NCI-H510A treated with DMSO at 0.1 percent for 48 hours (cell line): Measurements from ENCODE around the gene ADAMTS17.
"Not testable (repeated sequence)": the region's sequence is repeated elsewhere in the genome, so short reads cannot be mapped to it uniquely, and the experiment has no call there.

Source experiments
- DNase-seq: peaks from one replicate; lab custom pipeline; 2025; lab: John Stamatoyannopoulos, UW

Gene ADAMTS17

DNA sequence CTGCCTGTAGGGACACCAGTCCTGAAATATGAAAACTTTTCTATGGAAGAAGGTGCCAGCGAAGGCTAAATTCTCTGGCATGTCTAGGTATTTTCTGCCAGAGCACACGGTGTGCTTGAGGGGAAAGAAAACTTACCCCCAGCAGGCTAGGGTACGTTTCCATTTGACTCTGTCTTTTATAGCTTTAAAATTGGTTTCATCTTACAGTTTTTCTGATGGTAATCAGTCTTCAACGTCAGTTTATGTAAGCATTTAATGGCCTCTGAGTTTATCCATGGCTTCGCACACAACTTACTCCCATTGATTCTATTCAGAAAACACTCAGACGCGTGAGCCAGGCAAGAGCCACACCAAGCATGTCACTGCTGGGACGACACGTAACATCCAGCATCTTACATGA lies 249.7 kb downstream of the ADAMTS17 start:
- DNase-seq: no peak

DNA sequence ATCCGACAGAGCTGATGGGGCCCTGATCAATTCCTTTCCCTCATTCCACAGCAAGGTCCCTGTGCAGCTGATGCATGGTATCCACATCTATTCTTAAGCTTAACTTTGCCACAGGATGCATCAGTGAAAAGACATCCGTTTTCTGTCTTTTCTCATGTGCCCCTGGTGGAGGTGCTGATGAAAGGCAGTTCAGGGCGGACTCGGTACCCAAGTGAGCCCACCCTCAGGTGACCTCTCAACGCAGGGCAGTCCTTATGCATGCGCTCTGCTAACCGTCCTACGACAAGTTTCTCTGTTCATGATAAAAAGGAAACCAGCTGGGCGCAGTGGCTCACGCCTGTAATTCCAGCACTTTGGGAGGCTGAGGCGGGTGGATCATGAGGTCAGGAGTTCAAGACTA lies 251.4 kb downstream of the ADAMTS17 start:
- no peak for DNase-seq

DNA sequence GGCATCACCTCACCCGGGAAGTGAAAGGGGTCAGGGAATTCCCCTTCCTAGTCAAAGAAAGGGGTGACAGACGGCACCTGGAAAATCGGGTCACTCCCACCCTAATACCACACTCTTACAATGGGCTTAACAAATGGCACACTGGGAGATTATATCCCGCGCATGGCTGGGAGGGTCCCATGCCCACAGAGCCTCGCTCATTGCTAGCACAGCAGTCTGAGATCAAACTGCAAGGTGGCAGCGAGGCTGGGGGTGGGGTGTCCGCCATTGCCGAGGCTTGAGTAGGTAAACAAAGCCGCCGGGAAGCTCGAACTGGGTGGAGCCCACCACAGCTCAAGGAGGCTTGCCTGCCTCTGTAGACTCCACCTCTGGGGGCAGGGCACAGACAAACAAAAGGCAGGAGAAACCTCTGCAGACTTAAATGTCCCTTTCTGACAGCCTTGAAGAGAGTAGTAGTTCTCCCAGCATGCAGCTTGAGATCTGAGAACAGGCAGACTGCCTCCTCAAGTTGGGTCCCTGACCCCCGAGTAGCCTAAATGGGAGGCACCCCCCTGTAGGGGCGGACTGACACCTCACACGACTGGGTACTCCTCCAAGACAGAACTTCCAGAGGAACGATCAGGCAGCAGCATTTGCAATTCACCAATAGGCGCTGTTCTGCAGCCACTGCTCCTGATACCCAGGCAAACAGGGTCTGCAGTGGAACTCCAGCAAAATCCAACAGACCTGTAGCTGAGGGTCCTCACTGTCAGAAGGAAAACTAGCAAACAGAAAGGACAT lies 257.5 kb downstream of the ADAMTS17 start:
- not testable (repeated sequence) for DNase-seq

DNA sequence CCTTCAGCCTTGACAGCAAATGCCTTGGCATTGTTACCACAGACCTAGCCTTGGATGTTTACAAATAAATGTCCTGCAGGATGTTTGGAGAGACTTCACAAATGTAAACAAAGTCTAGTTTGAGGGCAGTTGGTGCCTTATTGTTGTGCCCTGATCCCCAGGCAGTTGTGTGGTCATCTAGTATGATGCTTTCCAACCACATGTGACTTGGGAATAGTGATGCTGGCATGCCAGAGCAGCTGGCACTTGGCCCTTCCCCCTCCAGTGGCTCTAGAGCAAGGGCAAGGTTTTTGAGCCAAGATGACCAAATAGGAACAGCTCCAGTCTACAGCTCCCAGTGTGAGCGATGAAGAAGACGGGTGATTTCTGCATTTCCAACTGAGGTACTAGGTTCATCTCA lies 258.2 kb downstream of the ADAMTS17 start:
- no peak for DNase-seq

DNA sequence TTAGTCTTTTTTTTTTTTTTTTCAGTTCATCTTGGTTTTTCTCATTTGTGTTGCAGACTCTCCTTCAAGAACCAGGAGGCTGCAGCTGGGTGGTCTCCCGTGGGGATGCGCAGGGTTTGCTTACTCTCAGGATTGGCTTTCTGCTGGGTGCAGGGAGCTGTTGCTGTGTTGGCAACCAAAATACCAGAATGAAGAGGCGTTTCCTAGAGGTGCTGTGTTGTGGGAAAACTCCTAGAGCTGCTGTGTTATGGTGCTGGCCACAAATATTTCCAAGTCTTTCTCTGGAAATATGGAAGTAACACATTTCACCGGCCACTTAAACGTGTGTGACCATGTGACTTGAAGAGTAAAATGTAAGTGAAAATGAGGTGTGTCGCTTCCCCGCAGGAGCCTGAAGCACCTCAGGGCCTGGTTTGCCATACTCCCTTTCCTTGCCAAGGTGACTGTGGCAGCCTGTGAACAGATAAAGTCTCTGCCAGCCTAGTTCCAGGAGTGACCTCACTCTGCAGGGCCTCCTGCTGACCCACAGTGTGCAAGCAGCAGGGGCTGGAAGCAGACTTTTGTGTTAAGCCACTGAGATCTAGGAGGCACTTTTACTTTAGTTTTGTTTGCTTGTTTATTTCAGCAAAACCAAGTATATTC lies 258.9 kb downstream of the ADAMTS17 start:
- DNase-seq: no peak

DNA sequence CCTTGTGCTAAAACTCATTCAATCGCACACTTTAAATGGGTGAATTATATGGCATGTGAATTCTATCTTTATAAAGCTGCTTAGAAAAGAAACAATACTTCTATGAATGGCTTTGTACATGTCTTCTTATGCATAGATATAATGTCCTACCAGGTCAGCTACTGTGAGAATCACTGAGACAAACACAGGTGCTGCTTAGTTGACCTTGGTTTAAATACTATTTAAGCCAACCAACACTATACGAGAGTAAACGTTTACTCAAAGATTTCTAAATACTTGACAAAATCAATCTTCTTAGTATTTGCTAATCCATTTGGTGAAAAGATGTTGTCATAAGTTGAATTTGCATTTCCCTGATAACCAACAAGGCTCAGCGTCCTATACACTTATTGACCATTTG lies 260.3 kb downstream of the ADAMTS17 start:
- DNase-seq: no peak

DNA sequence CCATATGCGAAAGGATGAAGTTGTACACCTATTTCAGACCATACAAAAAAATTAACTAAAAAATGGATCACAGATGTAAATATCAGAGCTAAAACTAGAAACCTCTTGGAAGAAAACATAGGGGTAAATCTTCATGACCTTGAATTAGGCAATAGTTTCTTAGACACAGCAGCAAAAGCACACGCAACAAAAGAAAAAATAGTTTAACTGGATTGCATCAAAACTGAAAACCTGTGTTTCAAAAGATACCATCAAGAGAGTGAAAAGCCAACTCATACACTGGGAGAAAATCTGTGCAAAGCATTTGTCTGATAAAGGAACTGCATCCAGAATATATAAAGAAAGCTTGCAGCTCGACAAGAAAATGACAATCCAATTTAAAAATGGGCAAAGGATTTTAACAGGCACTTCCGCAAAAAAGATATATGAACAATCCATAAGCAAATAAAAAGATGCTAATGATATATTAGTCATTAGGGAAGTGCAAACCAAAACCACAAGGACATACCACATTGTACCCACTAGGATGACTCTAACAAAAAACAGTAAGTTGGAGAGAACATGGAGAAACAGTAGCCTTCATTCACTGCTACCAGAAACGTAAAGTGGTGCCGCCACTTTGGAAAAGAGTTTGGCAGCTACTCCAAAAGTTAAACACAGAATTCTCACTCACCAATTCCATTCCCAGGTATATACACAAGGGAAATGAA lies 263.1 kb downstream of the ADAMTS17 start:
- DNase-seq: no peak

DNA sequence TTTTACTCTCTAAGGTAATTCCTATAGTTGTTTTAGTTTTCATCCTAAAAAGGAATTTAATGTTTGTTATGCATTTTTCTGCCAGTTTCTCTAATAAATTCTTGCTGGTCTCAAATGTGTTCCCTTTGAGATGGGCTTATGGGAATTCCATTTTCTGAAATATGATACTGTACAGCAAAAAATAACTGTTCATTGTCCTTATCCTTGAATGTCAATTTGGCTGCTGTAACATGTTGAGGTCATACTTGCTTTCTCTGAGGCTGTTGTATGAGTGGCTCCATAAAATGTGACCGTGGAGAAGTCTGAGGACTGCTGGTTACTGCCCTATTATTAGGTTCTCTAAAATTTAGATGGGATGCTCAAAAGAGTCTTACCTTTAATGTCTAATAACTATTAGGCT lies 266.5 kb downstream of the ADAMTS17 start:
- DNase-seq: no peak

DNA sequence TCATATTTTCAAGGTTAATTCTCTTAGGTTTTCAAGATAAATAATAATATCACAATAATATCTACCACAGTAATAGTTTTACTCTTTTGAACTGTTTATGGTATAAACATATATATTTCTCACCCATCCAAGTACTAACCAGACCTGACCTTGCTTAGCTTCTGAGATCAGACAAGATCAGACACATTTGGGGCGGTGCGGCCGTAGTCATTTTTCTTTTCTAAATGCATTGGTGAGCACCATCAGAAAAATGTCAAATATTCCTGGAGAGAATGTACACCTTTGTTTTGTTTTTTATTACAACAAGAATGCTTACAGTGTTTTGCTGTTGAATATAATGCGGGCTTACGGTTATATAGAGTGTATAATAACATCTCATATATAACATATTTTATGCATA lies 267.8 kb downstream of the ADAMTS17 start:
- no peak for DNase-seq

DNA sequence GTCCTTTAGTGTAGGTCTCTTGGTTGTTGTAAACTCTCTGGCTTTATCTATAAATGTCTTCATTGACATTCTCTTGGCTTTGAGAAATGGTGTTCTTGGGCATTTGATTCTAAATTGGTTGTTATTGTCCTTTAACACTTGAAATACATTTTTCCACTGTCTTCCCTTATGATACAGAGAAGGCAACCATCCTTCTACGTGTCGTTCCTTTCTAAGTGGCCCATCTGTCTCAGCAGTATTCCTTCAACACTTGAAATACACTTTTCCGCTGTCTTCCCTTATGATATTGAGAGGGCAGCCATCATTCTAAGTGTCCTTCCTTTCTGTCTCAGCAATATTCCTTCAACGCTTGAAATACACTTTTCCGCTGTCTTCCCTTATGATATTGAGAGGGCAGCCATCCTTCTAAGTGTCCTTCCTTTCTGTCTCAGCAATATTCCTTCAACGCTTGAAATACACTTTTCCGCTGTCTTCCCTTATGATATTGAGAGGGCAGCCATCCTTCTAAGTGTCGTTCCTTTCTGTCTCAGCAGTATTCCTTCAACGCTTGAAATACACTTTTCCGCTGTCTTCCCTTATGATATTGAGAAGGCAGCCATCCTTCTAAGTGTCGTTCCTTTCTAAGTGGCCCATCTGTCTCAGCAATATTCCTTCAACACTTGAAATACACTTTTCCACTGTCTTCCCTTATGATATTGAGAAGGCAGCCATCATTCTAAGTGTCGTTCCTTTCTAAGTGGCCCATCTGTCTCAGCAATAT lies 275.1 kb downstream of the ADAMTS17 start:
- DNase-seq: not testable (repeated sequence)

DNA sequence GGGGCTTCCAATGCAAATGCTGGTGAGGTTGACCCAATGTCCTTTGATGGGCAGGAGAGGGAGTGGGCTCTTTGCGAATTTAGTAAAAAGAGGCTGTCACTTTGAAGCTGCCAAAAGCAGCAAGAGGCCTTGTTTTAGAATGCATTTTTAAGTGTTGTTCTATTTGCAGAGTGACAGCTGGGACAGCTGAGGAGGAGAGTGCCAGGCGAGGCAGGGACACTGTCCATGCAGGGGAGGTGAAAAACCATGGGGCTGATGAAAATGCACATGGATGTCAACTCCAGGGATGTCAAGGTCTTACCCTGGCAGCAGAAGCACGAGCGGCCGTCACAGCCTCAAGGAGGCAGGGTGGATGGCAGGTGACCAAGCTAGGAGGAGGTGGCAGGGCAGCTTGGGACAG lies 279.8 kb downstream of the ADAMTS17 start:
- DNase-seq: no peak

DNA sequence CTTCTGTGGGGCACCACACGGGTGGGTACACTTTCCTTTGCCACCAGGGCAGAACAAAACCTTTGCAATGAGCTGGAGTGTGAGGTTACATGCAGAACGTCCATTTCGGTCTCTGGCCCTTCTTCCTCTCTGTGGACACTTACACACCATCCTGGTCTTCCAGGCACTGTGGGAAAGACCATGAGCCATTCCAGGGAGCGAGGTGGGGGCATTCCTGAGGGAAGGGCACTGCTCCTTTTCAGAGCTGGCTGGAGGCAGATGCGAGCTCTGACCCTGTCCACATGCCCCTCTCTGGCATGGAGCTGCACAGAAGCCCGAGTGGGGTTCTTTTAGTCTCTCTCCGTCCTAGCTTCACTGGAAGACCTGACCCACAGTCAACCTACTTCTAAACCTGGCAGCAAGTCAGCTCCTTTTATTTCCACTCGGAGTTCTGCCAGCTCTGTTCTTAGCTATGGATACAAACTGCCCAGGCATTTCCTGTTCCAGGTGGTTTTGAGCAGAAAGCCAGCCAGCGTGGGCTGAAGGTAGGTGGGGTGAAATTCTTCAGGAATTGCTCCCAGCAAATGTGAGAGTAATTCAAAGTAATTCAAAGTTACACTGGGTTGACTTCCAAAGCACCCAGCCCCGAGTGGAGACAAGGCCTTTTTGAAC lies 281.4 kb downstream of the ADAMTS17 start:
- no peak for DNase-seq

DNA sequence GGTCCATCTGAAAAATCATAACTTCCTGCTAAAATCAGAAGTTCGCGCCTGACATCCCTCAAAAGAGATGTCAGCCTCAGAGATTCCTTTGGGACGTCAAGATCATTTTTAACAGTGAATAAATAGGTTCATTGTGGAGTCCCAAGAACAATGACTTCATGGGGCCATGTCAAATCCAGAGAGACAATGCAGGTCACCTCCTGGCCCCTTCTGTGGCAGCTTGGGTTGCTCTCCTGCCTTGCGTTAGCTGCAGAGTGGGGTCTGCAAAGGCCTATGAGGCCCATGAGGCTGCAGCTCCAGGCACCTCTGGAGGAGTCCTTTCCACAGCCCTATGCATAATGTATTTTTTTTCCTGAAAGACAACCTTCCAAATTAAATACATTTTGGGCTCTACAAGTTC lies 282.3 kb downstream of the ADAMTS17 start:
- DNase-seq: no peak

DNA sequence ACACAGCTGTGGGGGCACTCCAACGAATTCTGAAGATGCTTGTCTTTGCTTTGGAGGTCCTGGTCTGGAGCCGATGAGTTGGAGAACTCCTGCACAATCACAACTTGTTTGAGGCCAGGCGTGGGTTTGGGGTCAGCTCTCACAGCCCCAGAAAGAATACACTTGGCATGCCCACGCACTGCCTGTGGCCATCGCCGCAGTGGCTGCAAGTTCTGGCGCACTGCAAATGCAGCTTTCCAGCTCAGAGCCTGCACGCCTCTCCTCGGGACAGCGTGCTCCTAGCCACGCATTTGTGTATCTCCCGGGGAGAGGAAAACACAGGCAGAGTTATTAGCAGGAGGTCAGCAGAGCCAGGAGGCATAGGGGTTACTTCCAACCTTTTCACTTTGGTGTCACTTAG lies 282.7 kb downstream of the ADAMTS17 start:
- DNase-seq: no peak

DNA sequence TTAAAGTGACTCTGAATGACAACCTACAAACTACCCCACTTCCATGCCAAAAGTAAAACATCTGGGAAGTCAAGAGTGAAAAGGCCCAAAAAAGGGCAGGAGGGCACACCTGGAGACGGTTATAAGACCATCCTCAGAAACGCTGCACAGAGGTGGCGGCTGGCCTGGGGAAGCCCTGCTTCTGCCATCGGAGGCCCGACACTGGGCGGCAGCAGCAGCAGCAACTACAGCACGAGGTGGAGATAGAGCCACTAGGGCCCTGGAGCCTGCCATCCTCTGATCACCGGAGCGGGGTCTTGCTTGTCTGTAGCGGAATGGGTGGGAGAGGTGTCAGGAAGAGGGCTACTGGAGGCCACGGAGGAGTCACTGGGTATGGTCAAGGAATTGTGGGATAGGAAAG lies 283.3 kb downstream of the ADAMTS17 start:
- no peak for DNase-seq

DNA sequence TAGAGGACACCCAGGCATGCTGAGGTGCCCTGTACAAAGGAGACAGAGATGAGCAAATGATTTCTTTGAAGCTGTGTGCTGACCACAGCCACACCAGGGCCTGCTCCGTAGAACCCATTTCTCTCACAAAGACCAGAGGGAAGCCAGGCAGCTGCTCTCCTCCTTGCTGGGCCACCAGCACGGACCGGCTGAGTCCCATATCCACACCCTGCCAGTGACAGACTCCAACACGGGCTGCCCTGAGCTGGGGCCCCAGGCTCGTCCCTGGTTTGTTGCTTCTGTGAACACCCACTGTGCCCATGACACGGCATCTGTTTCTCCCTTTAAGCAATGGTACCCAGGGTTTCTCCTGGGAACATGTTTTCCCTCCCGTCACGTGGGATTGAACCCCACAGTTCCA lies 284.5 kb downstream of the ADAMTS17 start:
- DNase-seq: no peak

DNA sequence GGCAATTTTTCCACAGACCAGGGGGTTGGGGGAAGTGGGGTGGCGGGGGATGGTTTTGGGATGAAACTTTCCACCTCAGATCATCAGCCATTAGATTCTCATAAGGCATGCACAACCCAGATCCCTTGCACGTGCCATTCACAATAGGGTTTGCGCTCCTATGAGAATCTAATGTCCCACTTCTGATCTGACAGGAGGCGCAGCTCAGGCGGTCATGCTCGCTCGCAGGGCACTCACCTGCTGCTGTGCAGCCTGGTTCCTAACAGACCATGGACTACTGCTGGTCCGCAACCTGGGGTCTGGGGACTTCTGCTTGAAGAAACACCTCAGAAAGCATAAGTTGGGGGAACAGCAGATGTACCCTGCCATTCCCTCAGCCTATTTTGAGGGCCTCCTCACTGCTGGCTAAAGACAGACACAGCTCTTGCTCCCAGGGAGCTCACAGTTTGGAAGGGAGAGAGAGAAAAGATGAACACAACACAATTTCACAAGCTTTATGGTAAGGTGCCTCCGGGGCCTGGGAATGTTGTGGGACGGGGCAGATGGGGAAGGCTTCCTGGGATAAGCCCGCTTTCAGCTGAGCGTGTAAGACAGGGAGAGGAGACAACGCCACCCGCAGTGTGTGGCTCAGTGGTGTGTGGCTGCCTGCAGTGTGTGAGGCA lies 285.2 kb downstream of the ADAMTS17 start:
- no peak for DNase-seq

DNA sequence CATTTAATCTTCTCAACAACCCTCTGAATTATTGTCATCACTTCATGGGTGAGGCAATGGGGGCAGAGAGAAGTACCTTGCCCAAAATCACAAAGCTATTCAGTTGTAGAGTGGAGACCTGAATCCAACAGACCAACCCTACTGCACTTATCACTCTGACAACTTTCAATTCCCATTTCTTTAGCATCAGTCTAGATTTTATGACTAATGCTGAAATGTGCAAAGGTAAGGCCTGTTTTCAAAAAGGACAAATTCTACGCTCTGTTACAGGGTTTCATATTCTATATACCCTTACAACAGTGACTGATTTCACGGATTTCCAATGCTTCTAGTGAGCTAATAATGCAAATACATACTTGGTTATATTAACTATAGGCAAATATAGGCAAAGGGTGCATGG lies 286.0 kb downstream of the ADAMTS17 start:
- no peak for DNase-seq

DNA sequence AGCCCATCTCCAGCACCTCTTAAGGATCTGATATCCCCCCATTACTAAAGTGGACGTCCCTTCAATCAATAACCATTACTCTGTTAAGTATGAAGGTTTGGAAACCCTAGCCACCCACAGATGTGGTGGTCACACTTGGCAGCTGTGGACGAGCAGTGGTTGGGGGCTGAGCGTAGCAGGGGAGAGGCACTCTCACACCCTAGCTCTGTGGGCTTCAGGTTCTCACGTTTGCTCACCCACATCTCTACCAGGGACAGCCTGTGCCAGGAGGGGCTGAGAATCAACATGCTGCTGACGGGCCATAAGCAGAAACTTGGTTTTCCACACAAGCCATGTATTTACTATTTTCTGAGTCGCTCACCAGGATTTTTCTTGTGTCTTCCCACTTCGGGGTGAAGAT lies 287.2 kb downstream of the ADAMTS17 start:
- no peak for DNase-seq

DNA sequence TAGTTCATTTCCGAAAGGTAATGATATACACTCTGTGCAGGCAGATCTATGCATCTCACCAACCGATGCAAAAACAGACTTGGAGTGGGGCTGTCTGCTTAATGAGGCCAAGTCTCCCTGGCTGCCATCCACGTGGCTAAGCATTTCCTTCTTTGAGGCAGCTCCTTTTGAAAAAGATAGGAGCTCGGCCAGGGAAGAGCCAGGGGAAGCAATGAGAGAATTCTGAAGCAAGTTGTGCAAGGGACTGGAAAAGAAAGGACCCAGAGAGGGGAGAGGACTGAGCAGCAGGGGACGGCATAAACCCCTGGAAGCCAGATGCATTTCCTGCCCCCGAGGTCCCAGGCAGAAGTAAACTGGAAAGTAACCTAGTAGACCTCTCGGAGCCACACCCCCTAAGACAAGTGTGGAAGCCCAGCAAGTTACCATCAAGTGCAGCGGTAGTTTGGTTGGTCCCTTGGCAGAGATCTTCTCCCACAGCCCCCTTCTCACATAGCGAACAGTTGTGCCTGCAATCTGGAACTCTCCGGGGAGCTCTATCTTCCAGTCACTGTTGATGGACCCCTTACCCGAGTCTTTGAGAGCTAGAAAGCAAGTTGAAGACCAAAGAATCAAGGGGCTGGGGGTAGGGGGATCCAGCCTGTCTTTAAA lies 288.2 kb downstream of the ADAMTS17 start:
- DNase-seq: no peak
